Activated effector memory CD4-positive, alpha-beta T cell treated with Interleukin-2 at 50 U/mL for 16 hours (primary cell): ENCODE results near the gene MCF2L.
"Not testable (repeated sequence)": the region's sequence is repeated elsewhere in the genome, so short reads cannot be mapped to it uniquely, and the experiment has no call there.

Experiments used
- DNase-seq: peaks from one replicate; pipeline ENCODE4 v3.0.0-alpha.2; 2020

Gene MCF2L

DNA sequence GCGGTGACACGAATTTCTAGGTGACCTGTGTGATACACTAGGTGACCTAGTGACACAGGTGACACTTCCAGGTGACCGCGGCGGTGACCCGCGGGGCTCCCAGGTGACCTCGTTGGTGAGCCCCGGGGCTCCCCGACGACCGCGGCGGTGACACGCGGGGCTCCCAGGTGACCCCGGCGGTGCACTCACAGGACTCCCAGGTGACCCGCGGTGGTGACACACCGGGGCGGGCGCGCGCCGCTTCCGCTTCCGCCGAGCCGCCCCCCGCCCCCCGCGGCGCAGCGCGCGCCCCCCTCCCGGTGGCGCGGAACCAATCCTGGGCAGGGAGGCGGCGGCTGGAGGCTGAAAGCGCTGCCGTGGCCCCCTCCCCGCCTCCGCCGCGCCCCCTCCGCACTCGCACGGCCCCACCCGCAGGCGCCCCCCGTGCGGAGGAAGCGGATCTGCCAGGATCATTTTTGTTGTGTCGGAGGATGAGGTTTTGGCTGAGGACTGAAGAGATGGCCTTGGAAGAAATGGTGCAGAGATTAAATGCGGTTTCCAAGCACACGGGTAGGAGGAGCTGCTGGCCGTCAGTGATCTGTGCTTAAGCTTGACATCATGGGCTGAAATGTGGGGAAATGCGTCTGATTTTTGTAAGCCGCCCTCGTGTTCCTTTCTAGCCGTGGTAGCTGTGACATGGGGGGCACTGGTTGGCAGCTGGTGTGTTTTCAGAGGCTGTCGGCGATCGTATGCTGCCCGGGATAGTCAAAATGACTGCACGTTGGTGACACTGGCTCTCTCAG is at the start of gene MCF2L:
MCF2L (plus strand) TSS at position 305 of the 782 bp plus-strand sequence; CDS start at position 471, 166 bp downstream.
- peak; percentile 59 for DNase-seq

GRCh38 chr13:112923962-112924361 is 45.1 kb upstream of the MCF2L start:
- no peak for DNase-seq

GRCh38 chr13:112924365-112924764 is 44.6 kb upstream of the MCF2L start:
- no peak for DNase-seq

GRCh38 chr13:112926003-112926402 is 43.0 kb upstream of the MCF2L start:
- no peak for DNase-seq

GRCh38 chr13:112926993-112927392 is 42.0 kb upstream of the MCF2L start:
- no peak for DNase-seq

- DNase-seq: no peak
These were observed 40.7 kb upstream of the MCF2L start for GRCh38 chr13:112928020-112928971.

DNA sequence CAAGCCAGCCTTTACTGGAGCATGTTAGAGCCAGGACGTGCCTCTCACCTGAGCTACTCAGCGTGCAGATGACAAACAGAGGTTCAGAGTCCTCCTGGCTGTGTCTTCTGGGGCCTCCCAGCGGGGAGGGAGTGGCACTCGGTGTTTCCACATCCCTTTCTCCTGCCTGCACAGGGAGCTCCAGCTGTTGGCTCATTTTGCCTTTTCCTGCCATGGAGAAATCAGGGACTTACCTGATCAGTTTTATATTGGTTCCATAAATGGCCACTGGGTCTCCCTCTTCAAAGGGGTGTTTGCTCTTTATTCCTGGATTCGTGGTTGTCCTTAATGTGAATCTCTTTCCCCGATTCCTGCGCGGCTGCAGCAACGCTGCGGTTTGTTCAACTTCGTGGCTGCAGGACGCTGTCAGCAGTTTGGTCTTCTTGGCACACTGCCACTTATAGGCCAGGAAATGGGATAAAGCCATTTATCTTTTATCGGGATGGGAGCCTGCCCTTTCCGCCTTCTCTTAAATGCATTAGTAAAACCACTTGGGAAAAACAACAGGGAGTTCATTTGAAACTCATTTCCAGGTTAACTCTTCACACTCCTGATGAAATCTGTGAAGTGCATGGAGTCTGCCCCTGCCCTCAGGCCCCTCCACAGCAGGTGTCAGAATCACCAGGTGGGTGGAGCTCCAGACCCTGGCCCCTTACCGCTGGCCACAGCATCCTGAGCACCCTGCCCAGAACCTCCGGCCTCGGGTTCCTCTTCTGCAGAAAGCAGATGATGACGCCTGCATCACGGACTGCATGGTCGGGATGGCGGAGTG is 39.8 kb upstream of the MCF2L start:
- DNase-seq: no peak

DNA sequence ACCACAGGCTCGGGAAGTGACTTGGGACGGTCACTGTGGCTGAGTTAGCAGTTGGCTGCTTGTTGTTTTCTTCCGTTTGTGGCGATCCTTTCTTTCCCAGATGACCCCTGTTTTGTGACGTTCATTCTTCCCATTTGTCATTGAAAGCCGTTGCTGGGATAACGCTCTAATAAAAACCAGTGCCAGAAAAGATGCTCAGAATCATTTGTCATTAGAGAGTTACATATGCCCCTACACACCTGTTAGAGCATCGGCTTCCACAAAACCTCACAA is 39.3 kb upstream of the MCF2L start:
- DNase-seq: no peak

DNA sequence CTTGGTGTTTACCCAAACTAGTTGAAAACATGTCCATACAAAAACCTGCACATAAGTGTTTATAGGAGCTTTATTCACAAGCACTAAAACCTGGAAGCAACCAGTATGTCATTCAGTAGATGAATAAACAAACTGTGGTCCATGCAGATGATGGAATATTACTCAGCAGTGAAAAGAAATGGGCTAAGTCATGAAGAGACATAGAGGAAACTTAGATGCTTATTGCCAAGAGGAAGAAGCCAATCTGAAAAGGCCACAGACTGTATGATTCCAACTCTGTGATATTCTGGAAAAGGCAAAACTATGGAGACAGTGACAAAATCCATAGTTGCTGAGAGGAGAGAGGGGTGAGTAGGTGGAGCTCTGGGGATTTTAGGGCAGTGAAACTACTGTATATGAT is 38.8 kb upstream of the MCF2L start:
- no peak for DNase-seq

- DNase-seq: no peak
These were observed 37.7 kb upstream of the MCF2L start for GRCh38 chr13:112931028-112931934.

DNA sequence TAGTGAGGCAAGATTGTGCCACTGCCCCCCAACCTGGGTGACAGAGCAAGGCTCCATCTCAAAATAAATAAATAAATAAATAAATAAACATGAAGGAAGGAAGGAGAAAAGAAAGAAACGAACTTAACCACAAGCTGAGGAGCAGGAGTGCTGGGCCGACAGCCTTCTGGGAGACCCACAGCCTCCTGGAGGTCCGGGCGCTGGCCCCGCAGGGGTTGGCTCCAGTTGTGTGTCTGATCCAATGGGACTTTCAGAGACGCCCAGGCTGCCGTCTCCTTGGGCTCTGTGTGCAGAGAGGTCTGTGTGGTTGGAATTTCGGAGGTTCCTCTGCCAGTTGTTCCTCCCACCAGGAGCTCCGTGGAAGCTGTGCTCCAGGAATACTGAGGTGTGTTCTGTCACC is 36.0 kb upstream of the MCF2L start:
- DNase-seq: no peak

DNA sequence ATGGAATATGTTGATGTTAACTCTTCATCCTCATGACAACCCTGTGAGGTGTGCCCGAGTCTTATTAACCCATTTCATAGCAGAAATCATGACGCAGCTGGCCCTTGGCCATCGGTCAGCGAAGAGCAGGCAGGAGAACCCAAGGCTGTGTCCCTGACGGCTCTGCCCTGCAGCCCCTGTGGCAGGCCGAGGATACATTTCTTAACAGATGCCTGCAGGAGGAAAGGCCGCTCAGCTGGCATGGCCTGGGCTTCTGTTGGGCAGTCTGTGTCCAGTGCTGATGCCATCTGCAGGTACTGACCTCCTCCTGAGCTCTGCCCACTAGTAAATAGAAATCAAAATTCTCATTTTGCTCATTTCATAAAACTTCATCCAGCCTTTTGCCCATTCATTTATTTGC is 35.4 kb upstream of the MCF2L start:
- DNase-seq: no peak

- no peak for DNase-seq
These were observed 34.9 kb upstream of the MCF2L start for GRCh38 chr13:112934078-112934477.

DNA sequence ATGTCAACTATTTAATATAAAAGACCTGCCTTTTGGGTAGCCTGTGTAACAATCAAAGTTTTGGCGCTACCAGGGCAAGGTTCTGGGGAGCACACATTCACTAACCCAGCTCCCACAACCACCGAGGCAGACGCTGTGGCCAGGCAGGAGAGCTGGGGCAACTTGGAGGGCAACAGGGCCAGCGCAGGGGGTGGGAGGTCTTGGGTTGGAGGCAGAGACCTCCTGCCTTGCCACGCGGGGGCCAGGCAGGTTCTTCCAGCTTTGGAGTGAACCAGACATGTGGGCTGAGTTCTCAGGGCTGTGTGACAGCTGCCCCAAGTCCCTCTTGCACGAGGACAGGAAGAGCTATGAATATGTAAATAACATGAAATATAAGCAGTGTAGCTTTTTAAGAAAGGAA is 30.3 kb upstream of the MCF2L start:
- no peak for DNase-seq

DNA sequence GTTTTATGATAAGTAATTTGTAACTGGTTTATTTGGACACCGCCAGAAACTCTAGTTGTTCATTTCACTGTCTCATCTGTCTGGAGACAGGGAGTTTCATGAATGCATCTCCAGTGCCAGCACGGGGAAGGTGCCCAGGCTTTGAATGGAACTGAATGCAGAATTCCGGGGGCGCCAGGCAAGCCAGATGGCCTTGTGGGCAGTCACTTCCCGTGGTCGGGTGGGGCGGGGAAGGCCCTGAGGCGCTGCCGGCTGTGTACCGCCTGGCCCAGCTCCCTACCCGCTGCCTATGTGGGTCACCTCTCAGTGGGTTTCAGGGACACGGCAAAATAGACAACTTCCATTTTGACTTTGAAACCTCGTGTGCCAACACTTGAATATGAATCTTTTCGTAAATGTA is 28.8 kb upstream of the MCF2L start:
- DNase-seq: no peak

GRCh38 chr13:112941349-112941748 is 27.7 kb upstream of the MCF2L start:
- DNase-seq: no peak

DNA sequence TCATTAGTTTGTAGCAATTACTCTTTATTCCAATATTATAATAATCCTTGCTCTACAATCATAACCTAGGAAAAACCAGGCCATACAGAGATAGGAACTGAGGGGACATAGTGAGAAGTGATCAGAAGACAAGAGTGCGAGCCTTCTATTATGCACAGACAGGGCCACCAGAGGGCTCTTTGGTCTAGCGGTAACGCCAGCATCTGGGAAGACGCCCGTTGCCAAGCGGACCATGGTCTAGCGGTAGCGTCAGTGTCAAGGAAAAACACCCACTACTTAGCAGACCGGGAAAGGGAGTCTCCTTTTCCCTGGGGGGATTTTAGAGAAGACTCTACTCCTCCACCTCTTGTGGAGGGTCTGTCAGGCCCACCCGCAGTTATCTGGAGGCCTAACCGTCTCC is 27.2 kb upstream of the MCF2L start:
- not testable (repeated sequence) for DNase-seq

DNA sequence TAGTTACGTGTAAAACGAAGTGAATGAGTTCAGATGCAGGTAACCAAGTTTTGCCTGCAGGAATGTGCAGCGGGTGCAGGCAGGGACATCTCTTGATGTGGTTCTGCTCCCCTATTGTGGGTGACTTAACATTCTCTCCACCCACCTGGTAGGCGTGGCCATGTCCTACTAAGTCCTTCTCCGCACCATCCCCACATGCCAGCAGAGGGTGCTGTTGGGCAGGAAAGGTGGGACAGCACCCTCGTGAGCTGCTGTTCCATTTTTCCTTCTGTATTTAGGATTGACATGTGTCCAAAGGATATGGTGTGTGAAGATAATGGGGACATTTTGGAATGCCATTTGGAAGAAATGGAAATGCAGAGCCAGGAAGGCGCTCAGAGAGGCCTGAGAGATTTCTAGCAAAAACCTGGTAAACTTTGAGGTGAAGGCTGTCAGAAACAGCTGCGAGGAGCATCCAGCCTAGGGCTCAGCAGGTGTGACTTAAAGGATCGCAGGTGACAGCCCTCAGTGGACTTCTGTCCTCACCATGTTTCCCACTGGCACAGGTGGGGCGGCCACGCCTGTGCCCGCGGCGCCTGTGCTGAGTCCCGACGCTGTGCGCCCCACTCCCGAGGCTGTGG is 26.2 kb upstream of the MCF2L start:
- DNase-seq: peak; percentile 88

- DNase-seq: peak; percentile 7
These were observed 25.5 kb upstream of the MCF2L start for GRCh38 chr13:112943309-112944125.

- DNase-seq: no peak
These were observed 21.2 kb upstream of the MCF2L start for GRCh38 chr13:112947796-112948195.
